ENCODE measurements around the gene SACS. TPM values are rescaled to one million over a fixed set of nuclear protein-coding genes. Genes with fewer than 3 reads are reported as not detected.

The SACS gene
- total RNA-seq, 1 experiment from 2014 or later, result 33.4 TPM

DNA sequence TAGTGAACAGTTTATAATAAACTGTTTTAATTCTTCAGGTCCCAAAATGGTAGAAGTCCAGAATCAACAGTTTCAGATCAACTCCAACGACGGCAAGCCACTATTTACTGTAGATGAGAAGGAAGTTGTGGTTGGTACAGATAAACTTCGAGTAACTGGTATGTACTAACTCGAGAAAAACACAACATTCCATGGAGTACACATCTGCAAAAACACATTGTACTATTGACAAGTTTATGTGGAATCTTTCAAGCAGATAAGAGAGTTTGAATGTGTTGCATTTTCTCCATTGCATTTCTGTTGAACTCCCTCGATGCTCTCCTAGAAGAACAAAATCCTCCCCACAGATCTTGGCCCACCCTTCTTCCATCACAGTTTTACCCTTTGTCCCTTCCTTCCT is 154.2 kb downstream of the SACS start:
- no peaks in the 10 kb centered on the region for H3K9me2 ChIP-seq (ENCODE audit: insufficient read depth)
- no peaks in the 10 kb centered on the region for H3K79me2 ChIP-seq (ENCODE audit: insufficient read depth, low read length)
- no peaks in the 10 kb centered on the region for H3K4me1 ChIP-seq (ENCODE audit: control insufficient read depth in 1 of 2, insufficient read depth in 2 of 2, low read length in 2 of 2)
- CTCF ChIA-PET, result no interaction called here
- no peaks in the 10 kb centered on the region for H4K20me1 ChIP-seq (ENCODE audit: insufficient read depth)
- no peaks in the 10 kb centered on the region for H3K36me3 ChIP-seq (ENCODE audit: control insufficient read depth in 1 of 2, insufficient read depth in 2 of 2, low read length in 2 of 2)
- no peak overlapping the region for H3K27ac ChIP-seq (ENCODE audit: low read depth, low read length)
- no peaks in the 10 kb centered on the region for H3K27me3 ChIP-seq (ENCODE audit: insufficient read depth, low read length)
- TF ChIP-seq REST (IDR thresholded peaks at IDR 0.05; ENCODE audit: low read depth) (no peak), RAD21 (IDR thresholded peaks at IDR 0.05; ENCODE audit: low read depth) (no peak), ZBTB33 (IDR thresholded peaks at IDR 0.05; ENCODE audit: extremely low read depth, insufficient replicate concordance, low read length) (no peak), CEBPB (IDR thresholded peaks at IDR 0.05; ENCODE audit: low read depth) (no peak), YY1 (IDR thresholded peaks at IDR 0.05; ENCODE audit: extremely low read depth, insufficient replicate concordance, low read depth, low read length) (no peak)
- DNase-seq (ENCODE audit: low read depth, low spot score), result no peak
- no peak overlapping the region for H2AFZ ChIP-seq (ENCODE audit: low read depth, low read length, poor library complexity, severe bottlenecking)
- POLR2A ChIA-PET, result no interaction called here
- RAD21 ChIA-PET (ENCODE audit: low non-redundant PET in 1 of 2, low total read pairs in 2 of 2, uncharacterized antibody in 2 of 2, unreplicated experiment in 2 of 2), result no interaction called here
- BruUV-seq (replicated peaks), result no TSS peak
- no peak overlapping the region for H3K4me3 ChIP-seq (replicated peaks in 1 of 2; ENCODE audit: low read depth in 1 of 2, low read length in 2 of 2)
- no peak for ATAC-seq
- H3K9me3 ChIP-seq (ENCODE audit: control insufficient read depth in 1 of 2, insufficient read depth in 1 of 2, low read depth in 1 of 2, low read length in 2 of 2), result no peaks in the 10 kb centered on the region
- H3K4me2 ChIP-seq (ENCODE audit: low read length), result no peak overlapping the region
- intact Hi-C loops (cut with micrococcal nuclease), result no loop called here
- H3K9ac ChIP-seq (ENCODE audit: low read length), result no peak overlapping the region

Other genes with a start within 250 kb of the SACS start
- 1.1 TPM for gene TNFRSF19, start 136.7 kb upstream of the SACS start, total RNA-seq (2021; ENCODE audit: unreplicated experiment)